T-cell (primary cell): ENCODE measurements around the gene MCRIP1. TPM values are rescaled to one million over a fixed set of nuclear protein-coding genes. Genes with fewer than 3 reads are reported as not detected.

Experiments
- ATAC-seq, 4 experiments: fragments of 200-7000 bp in 3 of 4; fragments of 150-1000 bp in 1 of 4; cut with Tn5 transposase; replicated peaks in 1 of 4; 1 replicate in 3 of 4; 2 replicates in 1 of 4; pipeline ENCODE4 v1.10.0; 2021; ENCODE audit warnings: moderate library complexity in 3 of 4, mild to moderate bottlenecking in 2 of 4, moderate number of reproducible peaks in 1 of 4
- CTCF ChIA-PET, 2 donors: fragments of 300-600 bp; sonication (Branson Sonifier 250); formaldehyde crosslinking; loops; one replicate each; lab custom pipeline; 2022; ENCODE audit warnings: antibody characterized with exemption in 2 of 2; lab: Charles Lee
- POLR2A ChIA-PET, 2 donors: fragments of 300-600 bp; sonication (Branson Sonifier 250); formaldehyde crosslinking; loops; one replicate each; lab custom pipeline; 2022; ENCODE audit warnings: antibody characterized with exemption in 2 of 2; lab: Charles Lee
- DNase-seq, 35 experiments: peaks; one replicate each; pipeline versions ENCODE4 v3.0.0 to v3.0.0-alpha.2; 2013 to 2023
- H3K27ac ChIP-seq: one replicate; pipeline ENCODE4 v1.5.1; 2013; ENCODE audit warnings: low read length
- H3K27me3 ChIP-seq, 2 experiments: replicated peaks in 1 of 2; 1 replicate in 1 of 2; 2 replicates in 1 of 2; pipeline versions ENCODE4 v1.6.1 to v1.7.0; 2013; ENCODE audit warnings: low read length in 1 of 2, mixed read lengths in 1 of 2; ENCODE audit not compliant: control insufficient read depth in 2 of 2, insufficient read depth in 2 of 2; ENCODE audit errors: extremely low read depth in 1 of 2
- H3K36me3 ChIP-seq, 2 donors: 1 replicate in 1 of 2; 2 replicates in 1 of 2; pipeline versions ENCODE4 v1.6.1 to v1.7.0; 2013; ENCODE audit warnings: low read length in 1 of 2; ENCODE audit not compliant: control insufficient read depth in 2 of 2, insufficient read depth in 1 of 2; ENCODE audit errors: extremely low read depth in 1 of 2
- H3K4me1 ChIP-seq, 2 experiments: 1 replicate in 1 of 2; 2 replicates in 1 of 2; pipeline versions ENCODE4 v1.6.1 to v1.7.0; 2013; ENCODE audit warnings: low read length in 2 of 2, mixed read lengths in 1 of 2; ENCODE audit not compliant: insufficient read depth in 2 of 2, control insufficient read depth in 1 of 2; ENCODE audit errors: extremely low read depth in 1 of 2
- H3K4me3 ChIP-seq, 2 donors: 1 replicate in 1 of 2; 2 replicates in 1 of 2; pipeline versions ENCODE4 v1.5.1 to v1.7.0; 2013; ENCODE audit warnings: mild to moderate bottlenecking in 2 of 2, low read length in 1 of 2, moderate library complexity in 1 of 2; ENCODE audit not compliant: control insufficient read depth in 1 of 2; ENCODE audit errors: extremely low read depth in 1 of 2
- H3K9me3 ChIP-seq: 2 replicates; pipeline ENCODE4 v1.7.0; 2013
- H3K27ac Mint-ChIP-seq, 2 donors: one replicate each; pipeline ENCODE4 v1.8.0; 2020 to 2021; ENCODE audit warnings: mild to moderate bottlenecking in 2 of 2, mixed read lengths in 2 of 2
- H3K27me3 Mint-ChIP-seq, 2 donors: one replicate each; pipeline ENCODE4 v1.8.0; 2021 to 2022; ENCODE audit warnings: mixed read lengths in 2 of 2
- H3K36me3 Mint-ChIP-seq: one replicate; pipeline ENCODE4 v1.8.0; 2021; ENCODE audit warnings: mixed read lengths
- H3K4me1 Mint-ChIP-seq, 3 donors: one replicate each; pipeline ENCODE4 v1.8.0; 2020 to 2022; ENCODE audit warnings: mixed read lengths in 3 of 3, mild to moderate bottlenecking in 1 of 3
- H3K4me3 Mint-ChIP-seq, 3 donors: one replicate each; pipeline ENCODE4 v1.8.0; 2020 to 2022; ENCODE audit warnings: mild to moderate bottlenecking in 3 of 3, mixed read lengths in 3 of 3, moderate library complexity in 3 of 3
- H3K9me3 Mint-ChIP-seq, 3 donors: one replicate each; pipeline ENCODE4 v1.8.0; 2020 to 2022; ENCODE audit warnings: mixed read lengths in 3 of 3
- WGBS: methylation state at CpG from one replicate; pipeline ENCODE4 v1.1.5; 2013; ENCODE audit warnings: missing lambda C conversion rate; ENCODE audit not compliant: insufficient coverage; 5-methylcytosine and 5-hydroxymethylcytosine counted together
- total RNA-seq, 35 experiments: library from RNA in 6 of 35; stranded (reverse) in 6 of 35; fragments of 120-200 nt in 1 of 35; gene quantifications; one replicate each; pipeline versions ENCODE4 v1.2.1 to v1.2.4 and lab custom pipeline; 2013 to 2026

MCRIP1 gene
- total RNA-seq, 5 donors from 2014 or later (not counting 1 experiment from before 2014, with no cell fraction given), result 46.4 to 92.4 (median 77.1) TPM

- WGBS, result 87% methylated on average over 41 of the region's 42 CpGs
- H3K27ac ChIP-seq, result no peak overlapping the region
These were observed 22.0 kb downstream of the MCRIP1 start for GRCh38 chr17:81810892-81811704.

DNA sequence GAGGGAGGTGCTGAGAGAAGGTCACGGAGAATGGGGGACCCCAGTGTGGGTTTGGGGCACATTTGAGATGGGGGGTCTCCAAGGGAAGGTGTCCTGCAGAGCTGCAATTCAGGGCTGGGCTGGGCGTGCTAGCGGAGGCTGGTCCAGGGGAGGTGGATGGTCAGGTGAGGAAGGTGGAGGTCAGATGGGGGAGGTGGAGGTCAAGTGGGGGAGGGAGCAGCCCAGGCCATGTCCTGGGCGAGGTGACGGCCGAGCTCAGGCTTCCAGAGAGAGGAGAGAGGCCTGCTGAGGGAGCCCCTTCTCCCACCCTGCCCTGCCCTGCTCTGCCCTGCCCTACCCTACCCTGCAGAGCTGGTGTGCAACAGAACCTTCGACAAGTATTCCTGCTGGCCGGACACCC, 22.6 kb downstream of the MCRIP1 start:
- ATAC-seq, result no peak
- Mint-ChIP-seq H3K27me3 (peaks cover 21 to 36% of the 10 kb centered on the region in 2 donors), H3K36me3 (no peaks in the 10 kb centered on the region), H3K9me3 (no peaks in the 10 kb centered on the region), H3K27ac (no peak overlapping the region), H3K4me3 (no peak overlapping the region), H3K4me1 (no peaks in the 10 kb centered on the region)
- WGBS, result 73% methylated on average over 1 of the region's 8 CpGs
- Histone ChIP-seq H3K4me3 (no peak overlapping the region), H3K27ac (no peak overlapping the region), H3K9me3 (no peaks in the 10 kb centered on the region), H3K36me3 (no peaks in the 10 kb centered on the region), H3K4me1 (no peaks in the 10 kb centered on the region), H3K27me3 (peaks cover 0 to 84% of the 10 kb centered on the region in 2 experiments)
- ChIA-PET CTCF (no interaction called here), POLR2A (no interaction called here)
- DNase-seq, result no peak

More at GRCh38 chr17:81810892-81811704, 22.0 kb downstream of the MCRIP1 start:
- Mint-ChIP-seq H3K27ac (no peak overlapping the region), H3K9me3 (no peaks in the 10 kb centered on the region), H3K36me3 (no peaks in the 10 kb centered on the region), H3K4me3 (no peak overlapping the region), H3K4me1 (no peaks in the 10 kb centered on the region), H3K27me3 (peaks cover 22 to 30% of the 10 kb centered on the region in 2 donors)
- H3K27me3 ChIP-seq, result peaks cover 0 to 79% of the 10 kb centered on the region in 2 experiments
- no peaks in the 10 kb centered on the region for H3K36me3 ChIP-seq
- CTCF ChIA-PET, result no interaction called here
- no peak for ATAC-seq
- no peak for DNase-seq
- H3K4me1 ChIP-seq, result no peaks in the 10 kb centered on the region
- POLR2A ChIA-PET, result no interaction called here
- no peaks in the 10 kb centered on the region for H3K9me3 ChIP-seq
- H3K4me3 ChIP-seq, result no peak overlapping the region

DNA sequence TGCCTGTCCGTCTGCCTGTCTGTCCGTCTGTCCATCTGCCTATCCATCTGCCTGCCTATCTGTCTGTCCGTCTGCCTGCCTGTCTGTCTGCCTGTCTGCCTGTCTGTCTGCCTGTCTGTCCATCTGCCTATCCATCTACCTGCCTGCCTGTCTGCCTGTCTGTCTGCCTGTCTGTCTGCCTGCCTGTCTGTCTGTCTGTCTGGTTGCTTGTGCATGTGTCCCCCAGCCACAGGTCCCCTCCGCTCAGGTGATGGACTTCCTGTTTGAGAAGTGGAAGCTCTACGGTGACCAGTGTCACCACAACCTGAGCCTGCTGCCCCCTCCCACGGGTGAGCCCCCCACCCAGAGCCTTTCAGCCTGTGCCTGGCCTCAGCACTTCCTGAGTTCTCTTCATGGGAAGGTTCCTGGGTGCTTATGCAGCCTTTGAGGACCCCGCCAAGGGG, 23.5 kb downstream of the MCRIP1 start:
- H3K4me3 ChIP-seq, result no peak overlapping the region
- DNase-seq, result no peak
- no peak overlapping the region for H3K27ac ChIP-seq
- peaks cover 0 to 85% of the 10 kb centered on the region in 2 experiments for H3K27me3 ChIP-seq
- Mint-ChIP-seq H3K36me3 (no peaks in the 10 kb centered on the region), H3K27ac (no peak overlapping the region), H3K27me3 (peaks cover 21 to 38% of the 10 kb centered on the region in 2 donors), H3K4me1 (peaks cover 0 to 2% (median 0%) of the 10 kb centered on the region in 3 donors), H3K9me3 (no peaks in the 10 kb centered on the region), H3K4me3 (no peak overlapping the region)
- no peaks in the 10 kb centered on the region for H3K4me1 ChIP-seq
- H3K9me3 ChIP-seq, result no peaks in the 10 kb centered on the region
- no peaks in the 10 kb centered on the region for H3K36me3 ChIP-seq
- WGBS, result 76% methylated on average over 5 of the region's 7 CpGs
- ChIA-PET POLR2A (no interaction called here), CTCF (no interaction called here)
- no peak for ATAC-seq

GRCh38 chr17:81808778-81809555, 24.1 kb downstream of the MCRIP1 start:
- no peaks in the 10 kb centered on the region for H3K36me3 Mint-ChIP-seq
- H3K27me3 Mint-ChIP-seq, result peaks cover 21 to 38% of the 10 kb centered on the region in 2 donors
- H3K4me3 Mint-ChIP-seq, result no peak overlapping the region
- H3K27me3 ChIP-seq, result peaks cover 0 to 85% of the 10 kb centered on the region in 2 experiments
- ChIA-PET CTCF (no interaction called here), POLR2A (interaction anchor here in 1 of 2 donors (0.7 kb wide), 1 partner anchor 283 kb away, joined by 5 read pairs; no protein-coding TSS in a partner anchor)
- no peak overlapping the region for H3K27ac ChIP-seq
- no peaks in the 10 kb centered on the region for H3K36me3 ChIP-seq
- no peaks in the 10 kb centered on the region for H3K9me3 Mint-ChIP-seq
- DNase-seq, result peak in 1 of 35 experiments; percentile 25
- no peak overlapping the region for H3K4me3 ChIP-seq
- peak overlapping the region in 1 of 2 donors; percentile 32 for H3K27ac Mint-ChIP-seq
- no peak for ATAC-seq
- H3K9me3 ChIP-seq, result no peaks in the 10 kb centered on the region
- 78% methylated on average over 20 of the region's 20 CpGs for WGBS
- H3K4me1 ChIP-seq, result no peaks in the 10 kb centered on the region
- H3K4me1 Mint-ChIP-seq, result peaks cover 0 to 2% (median 0%) of the 10 kb centered on the region in 3 donors

DNA sequence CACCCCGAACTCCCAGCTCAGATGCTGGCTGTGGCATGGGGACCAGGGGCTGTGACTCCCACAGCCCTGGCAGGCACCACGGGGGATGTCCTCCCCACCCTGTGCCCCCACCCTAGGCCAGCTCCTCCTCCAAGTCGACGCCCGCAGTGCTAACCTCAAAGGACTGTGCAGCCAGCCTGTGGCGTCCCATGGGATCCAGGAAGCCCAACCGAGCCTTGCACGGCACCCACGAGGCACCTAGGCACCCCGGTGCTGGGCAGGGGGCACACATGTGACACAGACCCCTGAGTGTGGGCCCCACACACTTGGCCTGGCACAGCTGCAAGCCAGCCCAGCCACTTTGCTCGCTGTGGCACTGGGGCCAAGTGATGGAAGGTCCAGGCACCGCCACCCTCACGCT, 25.3 kb downstream of the MCRIP1 start:
- H3K4me1 ChIP-seq, result no peaks in the 10 kb centered on the region

GRCh38 chr17:81807210-81807719, 25.8 kb downstream of the MCRIP1 start:
- Mint-ChIP-seq H3K4me3 (no peak overlapping the region), H3K9me3 (no peaks in the 10 kb centered on the region), H3K36me3 (no peaks in the 10 kb centered on the region), H3K27me3 (peaks cover 33 to 50% of the 10 kb centered on the region in 2 donors), H3K4me1 (peaks cover 0 to 7% (median 5%) of the 10 kb centered on the region in 3 donors), H3K27ac (no peak overlapping the region)
- Histone ChIP-seq H3K4me1 (no peaks in the 10 kb centered on the region), H3K36me3 (no peaks in the 10 kb centered on the region), H3K27ac (no peak overlapping the region), H3K4me3 (no peak overlapping the region), H3K27me3 (peaks cover under 1 to 90% of the 10 kb centered on the region in 2 experiments), H3K9me3 (no peaks in the 10 kb centered on the region)
- no peak for DNase-seq
- POLR2A ChIA-PET, result no interaction called here
- no peak for ATAC-seq
- 62% methylated on average over 17 of the region's 18 CpGs for WGBS
- CTCF ChIA-PET, result no interaction called here

More for the DNA sequence above, 25.3 kb downstream of the MCRIP1 start:
- ATAC-seq (no peak), DNase-seq (no peak)
- Histone ChIP-seq H3K4me3 (no peak overlapping the region), H3K27ac (no peak overlapping the region), H3K36me3 (no peaks in the 10 kb centered on the region), H3K9me3 (no peaks in the 10 kb centered on the region), H3K27me3 (peaks cover 0 to 89% of the 10 kb centered on the region in 2 experiments)
- Mint-ChIP-seq H3K36me3 (no peaks in the 10 kb centered on the region), H3K9me3 (no peaks in the 10 kb centered on the region), H3K4me1 (peaks cover 0 to 2% (median 0%) of the 10 kb centered on the region in 3 donors), H3K4me3 (no peak overlapping the region), H3K27ac (no peak overlapping the region), H3K27me3 (peaks cover 27 to 44% of the 10 kb centered on the region in 2 donors)
- WGBS, result 65% methylated on average over 13 of the region's 13 CpGs
- ChIA-PET CTCF (no interaction called here), POLR2A (no interaction called here)
